NOMO-1 treated with DMSO at 0.1 percent for 48 hours (cell line): ENCODE data around the gene DHX57.
A peak's percentile ranks its signal among the peaks of the same experiment; 100 is the strongest.
"Not testable (repeated sequence)": the region's sequence is repeated elsewhere in the genome, so short reads cannot be mapped to it uniquely, and the experiment has no call there.

ENCODE experiments used
- DNase-seq: peaks from one replicate; lab custom pipeline; 2025; ENCODE audit not compliant: unreplicated experiment; lab: John Stamatoyannopoulos, UW

The DHX57 gene

DNA sequence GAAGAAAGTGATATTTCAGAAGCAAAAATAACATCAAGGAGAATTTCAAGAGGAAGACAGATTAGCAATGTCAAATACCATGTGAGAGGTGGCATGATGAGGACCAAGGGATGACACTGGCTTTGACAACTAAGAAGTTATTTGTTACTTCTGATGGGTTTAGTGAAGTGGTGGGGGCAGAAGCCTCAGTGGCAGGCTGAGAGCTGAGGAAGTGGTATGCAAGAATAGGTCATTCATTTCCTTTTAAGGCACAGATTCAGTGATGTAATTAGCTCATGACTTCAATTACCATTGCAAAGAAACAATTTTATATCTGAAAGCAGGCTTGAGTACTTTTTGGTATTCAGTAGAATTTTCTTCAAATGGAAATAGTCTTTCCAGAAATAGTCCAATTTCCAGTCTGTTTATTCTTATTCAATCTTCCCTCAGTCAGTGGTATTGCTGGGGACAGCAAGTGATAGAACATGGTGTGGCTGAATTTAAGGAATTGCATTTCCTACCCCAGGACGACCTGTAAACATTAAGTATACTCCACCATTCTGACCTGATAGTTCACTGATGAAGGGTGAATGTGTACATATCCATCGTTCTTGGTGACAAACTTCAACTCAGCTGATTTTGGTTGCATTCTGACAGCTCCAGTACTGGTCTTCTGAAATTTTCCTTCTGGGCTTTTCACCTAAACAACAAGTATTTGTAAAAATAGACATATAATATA lies 69.6 kb downstream of the DHX57 start:
- peak; percentile 13 for DNase-seq

DNA sequence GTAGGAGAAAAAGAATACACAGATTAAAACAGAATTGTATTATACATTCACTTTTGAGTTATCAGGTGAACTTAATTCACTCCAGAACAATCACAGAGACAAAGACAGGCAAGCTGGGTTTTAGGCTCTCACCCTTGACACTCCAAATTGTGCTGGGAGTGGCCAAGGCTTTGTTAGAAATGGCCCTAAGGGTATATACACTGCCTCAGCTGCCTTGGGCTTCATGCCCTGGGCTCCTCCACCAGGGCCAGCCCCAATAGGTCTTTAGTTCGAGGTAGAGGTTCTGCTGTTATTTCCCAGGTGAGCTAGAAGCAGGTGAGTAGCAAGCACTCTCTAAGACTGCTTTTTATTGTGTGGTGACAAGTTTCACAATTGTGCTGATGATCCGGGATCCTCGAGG lies 77.8 kb downstream of the DHX57 start:
- no peak for DNase-seq

DNA sequence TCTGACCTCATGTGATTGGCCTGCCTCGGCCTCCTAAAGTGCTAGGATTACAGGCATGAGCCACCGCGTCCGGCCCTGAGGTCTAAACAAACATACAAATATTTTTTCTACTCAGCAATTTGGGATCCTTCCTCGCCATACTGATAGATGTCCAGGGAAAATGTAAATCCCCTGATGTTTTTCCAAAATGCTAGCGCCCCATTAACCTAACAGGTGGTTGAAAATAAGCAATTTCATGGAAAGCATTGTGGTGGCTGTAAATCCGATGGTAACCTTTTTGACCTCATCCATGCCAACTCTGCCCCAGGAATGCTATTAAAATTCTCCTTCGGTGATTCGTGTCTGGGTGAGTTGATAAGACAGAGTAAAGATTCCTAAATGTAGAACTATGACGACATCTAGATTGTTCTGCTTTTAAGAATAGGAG lies 78.5 kb downstream of the DHX57 start:
- DNase-seq, result no peak

DNA sequence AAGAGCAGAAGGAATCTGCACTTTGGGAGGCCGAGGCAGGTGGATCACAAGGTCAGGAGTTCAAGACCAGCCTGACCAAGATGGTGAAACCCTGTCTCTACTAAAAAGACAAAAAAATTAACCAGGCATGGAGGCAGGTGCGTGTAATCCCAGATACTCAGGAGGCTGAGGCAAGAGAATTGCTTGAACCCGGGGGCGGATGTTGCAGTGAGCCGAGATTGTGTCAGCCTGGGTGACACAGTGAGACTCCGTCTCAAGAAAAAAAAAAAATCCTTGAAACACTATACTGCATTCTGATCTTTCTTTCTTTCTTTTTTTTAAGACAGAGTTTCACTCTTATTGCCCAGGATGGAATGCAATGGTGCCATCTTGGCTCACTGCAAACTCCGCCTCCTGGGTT lies 80.7 kb downstream of the DHX57 start:
- not testable (repeated sequence) for DNase-seq

DNA sequence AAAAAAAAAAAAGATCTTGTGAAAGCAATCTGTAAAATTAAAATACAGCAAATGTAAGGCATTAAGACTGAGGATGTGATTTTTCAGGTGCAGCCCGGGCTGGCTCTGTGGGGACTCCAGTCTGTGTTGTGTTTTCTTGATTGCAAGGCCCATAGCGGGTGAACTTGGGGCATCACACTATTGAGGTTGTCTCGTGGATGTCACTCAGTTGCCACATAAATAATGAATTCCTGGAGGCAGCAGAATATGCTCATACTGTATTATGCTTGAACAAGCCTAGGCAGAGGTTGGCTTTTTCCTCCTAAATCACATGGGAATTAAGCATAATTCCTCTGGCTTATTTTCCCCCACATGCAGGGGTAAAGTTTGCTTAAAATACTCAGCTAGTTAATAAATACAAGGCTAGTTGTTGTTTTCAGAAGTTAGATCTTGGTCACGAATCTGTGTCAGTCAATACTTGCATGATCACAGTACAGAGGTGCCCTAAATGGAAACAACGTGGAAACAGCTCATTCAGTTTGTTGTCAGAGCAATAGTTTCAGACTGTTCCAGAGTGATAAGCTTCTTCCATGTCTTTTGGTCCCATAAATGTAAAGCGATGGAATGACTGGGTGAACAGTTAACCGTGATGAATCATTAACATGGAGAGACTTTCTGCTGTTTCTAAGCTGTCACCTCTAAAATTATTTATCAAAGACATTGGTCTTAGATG lies 81.3 kb downstream of the DHX57 start:
- DNase-seq, result no peak

DNA sequence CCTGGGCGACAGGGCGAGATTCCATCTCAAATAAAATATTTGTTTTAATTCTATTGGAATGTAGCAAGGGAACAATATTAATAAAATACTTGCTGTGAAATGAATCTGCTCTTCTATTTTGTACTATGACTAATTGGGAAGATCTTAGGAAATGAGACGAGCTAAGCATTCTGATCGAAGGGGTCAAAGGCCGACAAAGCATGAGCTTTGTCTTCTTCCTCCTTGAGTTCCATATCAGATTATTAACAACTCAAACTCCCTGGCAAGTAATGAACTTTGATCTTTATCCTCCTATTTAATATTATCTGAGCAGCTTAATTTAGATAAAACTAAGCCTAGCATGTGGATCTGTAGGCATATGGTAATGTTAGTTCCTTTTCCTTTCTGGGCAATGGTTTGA lies 82.2 kb downstream of the DHX57 start:
- no peak for DNase-seq

DNA sequence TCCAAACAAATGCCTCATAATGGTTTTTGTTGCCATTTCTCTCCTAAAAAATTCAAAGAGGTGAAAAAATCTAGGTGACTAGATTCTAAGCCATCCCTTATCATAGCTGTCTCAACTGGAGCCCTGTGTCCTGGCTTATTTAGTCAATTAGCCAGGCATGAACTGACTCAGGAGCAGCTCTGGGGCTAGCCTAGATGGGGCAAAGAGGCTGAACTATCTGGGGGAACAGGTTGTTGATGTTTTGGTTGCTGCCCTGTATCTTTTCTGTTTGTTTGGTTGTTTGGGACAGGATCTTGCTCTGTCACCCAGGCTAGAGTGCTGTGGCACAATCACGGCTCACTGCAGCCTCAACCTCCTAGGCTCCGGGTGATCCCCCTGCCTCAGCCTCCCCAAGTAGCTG lies 83.0 kb downstream of the DHX57 start:
- DNase-seq, result no peak

DNA sequence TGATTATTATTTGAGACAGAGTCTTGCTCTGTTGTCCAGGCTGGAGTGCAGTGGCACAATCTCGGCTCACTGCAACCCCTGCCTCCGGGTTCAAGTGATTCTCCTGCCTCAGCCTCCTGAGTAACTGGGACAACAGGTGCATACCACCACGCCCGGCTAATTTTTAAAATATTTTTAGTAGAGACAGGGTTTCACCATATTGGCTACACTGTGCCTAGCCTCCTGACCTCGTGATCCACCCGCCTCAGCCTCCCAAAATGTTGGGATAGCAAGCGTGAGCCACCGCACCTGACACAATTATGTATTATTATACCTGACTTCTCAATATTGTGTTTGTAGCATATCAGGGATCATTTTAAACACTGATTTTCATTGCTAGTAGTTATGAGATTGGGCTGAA lies 83.4 kb downstream of the DHX57 start:
- DNase-seq, result not testable (repeated sequence)

DNA sequence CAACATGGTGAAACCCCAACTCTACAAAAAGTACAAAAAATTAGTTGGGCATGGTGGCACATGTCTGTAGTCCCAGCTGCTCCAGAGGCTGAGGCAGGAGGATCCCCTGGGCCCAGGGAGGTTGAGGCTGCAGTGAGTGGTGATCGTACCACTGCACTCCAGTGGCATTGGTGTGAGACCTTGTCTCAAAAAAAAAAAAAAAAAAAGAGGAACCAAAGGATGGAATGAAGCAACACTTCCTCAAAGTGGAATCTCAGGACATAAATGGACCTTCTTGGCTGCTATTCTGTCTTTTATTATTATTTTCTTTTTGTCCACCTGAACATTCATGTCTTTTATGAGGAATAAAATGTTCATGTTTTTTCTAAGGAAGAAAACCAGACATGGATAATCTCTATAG lies 84.0 kb downstream of the DHX57 start:
- peak; percentile 55 for DNase-seq

DNA sequence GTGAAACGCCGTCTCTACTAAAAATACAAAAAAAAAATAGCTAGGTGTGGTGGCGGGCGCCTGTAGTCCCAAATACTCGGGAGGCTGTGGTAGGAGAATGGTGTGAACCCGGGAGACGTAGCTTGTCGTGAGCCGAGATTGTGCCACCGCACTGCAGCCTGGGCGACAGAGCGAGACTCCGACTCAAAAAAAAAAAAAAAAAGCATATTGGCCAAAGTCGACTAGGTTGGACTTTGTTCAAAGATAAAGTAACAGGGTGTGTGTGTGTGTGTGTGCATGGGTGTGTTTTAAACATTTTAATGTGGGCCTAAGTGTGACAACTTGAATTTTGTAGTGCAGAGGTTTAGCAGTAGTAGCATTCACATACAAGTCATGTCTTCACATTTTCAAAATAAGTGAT lies 86.0 kb downstream of the DHX57 start:
- DNase-seq, result no peak

DNA sequence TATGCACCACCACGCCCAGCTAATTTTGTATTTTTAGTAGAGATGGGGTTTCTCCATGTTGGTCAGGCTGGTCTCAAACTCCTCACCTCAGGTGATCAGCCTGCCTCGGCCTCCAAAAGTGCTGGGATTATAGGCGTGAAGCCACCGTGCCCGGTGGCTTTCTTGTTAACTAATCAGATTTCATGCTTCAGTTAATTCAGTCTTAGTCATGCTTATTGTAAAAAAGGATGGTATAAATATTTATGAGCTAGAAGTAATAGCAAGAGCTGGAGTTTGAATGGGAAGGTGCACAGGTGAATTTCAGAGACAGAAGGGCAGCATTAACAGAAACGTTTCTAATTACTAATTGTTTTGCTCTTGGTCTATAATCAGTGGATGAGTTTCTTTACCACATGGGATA lies 87.4 kb downstream of the DHX57 start:
- DNase-seq, result no peak

DNA sequence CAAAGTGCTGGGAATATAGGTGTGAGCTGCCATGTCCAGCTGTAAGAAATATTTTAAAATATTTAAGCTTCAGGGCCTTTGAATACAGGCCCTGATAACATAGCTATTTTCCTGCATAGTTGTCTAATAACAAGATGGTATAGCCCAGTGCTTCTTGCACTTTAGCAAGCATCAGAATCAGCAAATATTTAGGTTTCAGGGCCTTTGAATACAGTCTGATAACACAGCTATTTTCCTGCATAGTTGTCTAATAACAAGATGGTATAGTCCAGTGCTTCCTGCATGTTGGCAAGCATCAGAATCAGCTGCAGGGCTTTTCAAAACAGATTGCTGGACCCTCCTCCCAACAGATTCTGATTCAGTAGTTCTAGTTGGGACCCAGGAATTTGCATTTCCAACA lies 92.1 kb downstream of the DHX57 start:
- no peak for DNase-seq

DNA sequence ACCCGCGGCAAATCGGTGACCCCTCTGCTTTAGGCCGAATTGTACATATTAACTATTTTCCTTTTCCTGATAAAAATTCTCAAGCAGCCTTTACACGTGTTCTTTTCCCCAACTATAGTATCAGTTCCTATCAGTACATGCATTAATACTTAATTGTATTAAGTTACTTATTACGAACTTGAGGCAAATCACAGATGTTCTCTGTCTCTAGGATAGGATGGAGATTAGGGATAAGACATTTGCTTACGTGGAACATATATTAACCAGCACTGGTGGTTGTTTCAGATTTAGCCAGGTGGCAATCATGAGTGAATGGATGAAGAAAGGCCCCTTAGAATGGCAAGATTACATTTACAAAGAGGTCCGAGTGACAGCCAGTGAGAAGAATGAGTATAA lies 97.0 kb downstream of the DHX57 start:
- no peak for DNase-seq

DNA sequence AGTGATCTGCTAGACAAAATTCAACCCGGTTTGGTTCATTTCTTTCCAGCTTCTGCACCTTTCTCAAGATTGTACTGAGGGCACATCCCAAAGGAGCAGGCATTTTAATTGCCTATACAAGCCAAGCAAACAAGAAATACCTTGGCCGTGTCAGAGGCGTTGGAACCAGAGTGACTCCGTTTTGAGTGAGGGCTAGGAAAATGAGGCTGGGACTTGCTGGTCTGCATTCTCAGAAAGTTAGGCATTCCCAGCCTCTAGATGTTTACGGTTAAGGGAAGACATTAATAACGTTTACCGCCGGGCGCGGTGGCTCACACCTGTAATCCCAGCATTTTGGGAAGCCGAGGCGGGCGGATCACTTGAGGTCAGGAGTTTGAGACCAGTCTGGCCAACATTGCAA lies 99.2 kb downstream of the DHX57 start:
- DNase-seq, result no peak

DNA sequence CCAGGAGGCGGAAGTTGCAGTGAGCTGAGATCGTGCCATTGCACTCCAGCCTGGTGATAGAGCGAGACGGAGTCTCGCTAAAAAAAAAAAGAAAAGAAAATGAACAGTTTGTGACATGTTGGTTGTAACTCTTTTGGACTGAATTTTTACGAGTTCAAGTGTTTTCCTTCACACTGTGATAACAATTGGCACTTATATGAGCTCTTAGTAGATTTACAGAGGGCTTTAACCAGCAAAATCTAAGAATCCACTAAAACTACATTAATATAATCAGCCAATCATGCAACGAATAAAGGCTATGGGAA lies 99.9 kb downstream of the DHX57 start:
- no peak for DNase-seq

DNA sequence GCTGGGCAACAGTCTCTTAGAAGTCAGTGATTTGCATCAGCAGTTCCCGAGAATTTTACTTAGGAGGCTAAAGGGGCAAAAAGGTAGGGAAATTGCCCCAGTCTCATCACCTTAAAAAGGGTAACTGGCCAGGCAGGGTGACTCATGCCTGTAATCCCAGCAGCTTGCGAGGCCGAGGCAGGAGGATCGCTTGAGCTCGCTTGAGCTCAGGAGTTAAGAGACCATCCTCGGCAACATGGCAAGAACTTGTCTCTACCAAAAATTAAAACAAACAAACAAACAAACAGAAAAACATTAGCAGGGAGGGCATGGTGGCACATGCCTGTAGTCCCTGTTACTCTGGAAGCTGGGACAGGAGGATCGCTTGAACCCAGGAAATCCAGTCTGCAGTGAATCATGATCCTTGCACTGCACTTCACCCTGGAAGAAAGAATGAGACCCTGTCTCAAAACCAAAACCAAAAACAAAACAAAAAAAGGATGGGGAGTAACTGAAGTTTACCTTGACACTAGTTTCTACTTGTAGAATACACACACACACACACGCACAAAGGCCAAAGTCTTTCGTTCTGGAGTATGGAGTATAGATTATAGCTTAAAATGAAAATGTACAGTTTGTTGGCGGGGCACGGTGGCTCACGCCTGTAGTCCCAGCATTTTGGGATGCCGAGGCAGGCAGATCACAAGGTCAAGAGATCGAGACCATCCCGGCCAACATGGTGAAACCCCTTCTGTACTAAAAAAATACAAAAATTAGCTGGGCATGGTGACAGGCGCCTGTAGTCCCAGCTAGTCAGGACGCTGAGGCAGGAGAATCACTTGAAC lies 100.4 kb downstream of the DHX57 start:
- DNase-seq, result no peak

DNA sequence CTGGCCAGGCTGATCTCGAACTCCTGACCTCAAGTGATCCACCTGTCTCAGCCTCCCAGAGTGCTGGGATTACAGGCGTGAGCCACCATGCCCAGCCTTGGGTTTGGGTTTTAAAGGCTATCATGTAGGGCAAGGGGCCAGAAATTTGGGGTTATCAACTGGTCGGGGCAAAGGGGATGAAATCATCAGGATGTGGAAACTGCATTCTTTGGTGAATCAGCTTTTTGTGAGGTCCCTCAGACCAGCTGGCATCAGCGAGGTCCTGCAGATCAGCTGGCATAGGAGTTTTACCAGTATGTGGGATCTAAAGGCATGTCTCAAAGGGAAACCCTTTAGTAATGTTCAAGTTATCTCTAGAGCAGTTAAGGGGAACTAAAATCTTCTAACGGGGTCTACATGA lies 104.1 kb downstream of the DHX57 start:
- no peak for DNase-seq

DNA sequence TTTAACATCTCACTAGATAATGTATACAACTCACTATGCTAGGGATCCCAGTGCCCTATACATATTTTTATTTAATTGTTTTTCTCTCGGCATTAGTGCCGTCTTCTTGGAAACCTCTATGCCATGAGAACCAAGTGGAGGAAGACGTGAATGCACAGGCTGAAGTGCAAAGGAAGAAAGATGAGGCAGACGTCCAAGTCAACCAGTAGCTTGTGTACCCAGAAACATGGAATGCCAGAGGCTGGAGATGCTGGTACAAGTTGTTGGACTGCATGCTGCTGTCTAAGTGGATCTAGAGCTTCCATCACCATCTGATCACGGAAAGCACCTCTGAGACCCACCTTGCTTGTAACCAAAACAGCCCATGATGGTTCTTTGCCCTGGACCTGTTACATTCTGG lies 110.2 kb downstream of the DHX57 start:
- DNase-seq, result no peak

DNA sequence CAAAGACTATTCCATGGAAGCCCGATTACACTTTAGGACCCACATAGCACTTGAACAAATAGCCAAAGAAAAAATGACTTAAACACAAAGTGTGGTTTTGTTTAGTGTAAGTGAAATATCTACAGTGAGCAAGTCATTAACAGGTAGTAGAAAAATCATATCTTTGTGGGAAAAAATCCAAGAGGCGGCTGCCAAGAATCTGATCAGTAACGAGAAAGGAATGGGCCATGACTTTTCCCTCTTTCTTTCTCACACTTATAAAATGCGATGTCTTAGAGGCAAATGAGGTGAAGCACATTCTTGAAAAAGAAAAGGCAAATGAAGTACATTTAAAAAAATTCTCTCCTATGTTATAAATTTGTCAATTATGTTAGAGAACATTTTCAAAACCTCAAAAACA lies 110.6 kb downstream of the DHX57 start:
- no peak for DNase-seq

DNA sequence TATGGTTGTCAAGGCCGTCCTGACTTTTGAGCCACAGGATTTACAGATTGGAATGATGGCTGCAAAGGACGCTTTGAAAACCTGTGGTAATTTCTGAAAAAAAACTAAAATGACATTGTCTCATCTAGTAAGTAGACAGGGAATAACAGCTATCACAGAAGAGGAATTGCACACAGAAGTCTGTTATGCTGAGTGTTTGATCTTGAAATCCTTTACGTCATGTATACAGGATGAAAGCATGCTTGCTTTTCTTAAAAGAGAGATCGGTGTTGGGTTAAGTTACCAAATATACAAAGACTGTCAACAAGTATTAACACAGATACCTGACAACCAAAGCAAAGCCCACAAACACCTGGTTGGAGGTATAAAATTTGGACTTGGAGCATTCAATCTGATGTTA lies 112.0 kb downstream of the DHX57 start:
- DNase-seq, result no peak

DNA sequence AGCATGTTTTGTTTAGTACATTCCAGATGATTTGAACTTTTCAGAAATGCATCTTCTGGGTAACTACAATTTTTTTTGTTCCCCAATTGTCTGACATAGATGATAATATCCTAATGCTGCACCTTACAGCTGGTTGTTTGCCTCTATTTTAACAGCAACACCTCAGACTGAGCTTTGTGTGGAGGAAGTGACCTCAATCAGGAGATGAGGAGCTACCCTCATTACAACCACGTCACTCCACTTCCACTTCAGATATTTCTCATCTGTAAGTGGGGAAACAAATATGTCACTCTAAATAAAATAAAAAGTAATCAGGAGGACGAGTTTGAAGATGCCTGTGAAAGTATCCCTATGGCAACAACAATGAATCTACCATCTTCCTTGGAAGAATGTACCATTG lies 112.5 kb downstream of the DHX57 start:
- DNase-seq, result no peak

DNA sequence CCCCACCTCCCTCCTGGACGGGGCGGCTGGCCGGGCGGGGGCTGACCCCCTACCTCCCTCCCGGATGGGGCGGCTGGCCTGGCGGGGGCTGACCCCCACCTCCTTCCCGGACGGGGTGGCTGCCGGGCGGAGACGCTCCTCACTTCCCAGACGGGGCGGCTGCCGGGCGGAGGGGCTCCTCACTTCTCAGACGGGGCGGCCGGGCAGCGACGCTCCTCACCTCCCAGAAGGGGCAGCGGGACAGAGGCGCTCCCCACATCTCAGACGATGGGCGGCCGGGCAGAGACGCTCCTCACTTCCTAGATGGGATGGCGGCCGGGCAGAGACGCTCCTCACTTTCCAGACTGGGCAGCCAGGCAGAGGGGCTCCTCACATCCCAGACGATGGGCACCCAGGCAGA lies 119.8 kb downstream of the DHX57 start:
- DNase-seq, result not testable (repeated sequence)
